IPS-15b (cell line): Measurements from ENCODE around the gene PLCH1.

Experiments used
- H3K27me3 ChIP-seq: one replicate; pipeline ENCODE4 v1.6.1; 2013; ENCODE audit warnings: low read length; ENCODE audit not compliant: control insufficient read depth, insufficient read depth
- H3K36me3 ChIP-seq: one replicate; pipeline ENCODE4 v1.6.1; 2013; ENCODE audit warnings: low read length; ENCODE audit not compliant: control insufficient read depth, insufficient read depth
- H3K4me1 ChIP-seq: one replicate; pipeline ENCODE4 v1.6.1; 2013; ENCODE audit warnings: mild to moderate bottlenecking, low read length; ENCODE audit not compliant: control insufficient read depth, insufficient read depth
- H3K4me3 ChIP-seq: one replicate; pipeline ENCODE4 v1.5.1; 2013; ENCODE audit warnings: low read depth, low read length
- H3K9ac ChIP-seq: one replicate; pipeline ENCODE4 v1.6.1; 2013; ENCODE audit warnings: low read depth, mild to moderate bottlenecking, low read length
- H3K9me3 ChIP-seq: one replicate; pipeline ENCODE4 v1.6.1; 2013; ENCODE audit warnings: mild to moderate bottlenecking, low read length; ENCODE audit not compliant: control insufficient read depth, insufficient read depth

Gene PLCH1

DNA sequence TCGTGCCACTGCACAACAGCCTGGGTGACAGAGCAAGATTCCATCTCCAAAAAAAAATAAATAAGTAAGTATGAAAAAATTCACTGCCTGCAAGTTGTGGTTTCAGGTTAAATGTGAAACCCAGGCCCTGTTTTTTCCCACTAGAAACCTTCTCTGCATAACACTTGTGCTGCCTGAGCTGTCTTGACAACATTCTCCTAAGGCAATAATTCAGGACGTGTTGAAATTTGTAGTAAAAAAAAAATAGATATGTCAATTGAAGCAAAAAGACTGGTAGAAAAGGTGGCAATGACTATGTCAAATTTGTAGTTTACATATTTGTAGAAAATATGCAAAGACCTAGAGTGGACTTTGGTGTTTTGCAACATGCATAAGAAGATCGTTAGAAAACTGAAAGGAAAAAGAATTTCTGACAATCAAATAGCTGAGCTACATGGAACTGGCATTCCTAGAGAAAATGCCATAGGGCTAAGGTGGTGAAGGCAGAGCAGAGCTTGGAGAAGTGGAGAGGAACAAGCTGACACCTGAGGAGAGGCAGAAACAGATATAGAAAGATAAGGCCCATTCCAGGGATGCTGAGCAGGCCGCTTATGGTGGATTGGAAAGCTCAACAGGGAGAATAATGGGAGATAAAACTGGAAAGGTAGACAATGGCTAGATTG, 150.2 kb downstream of the PLCH1 start:
- no peaks in the 10 kb centered on the region for H3K4me1 ChIP-seq
- H3K9ac ChIP-seq = no peak overlapping the region
- no peak overlapping the region for H3K4me3 ChIP-seq
- no peaks in the 10 kb centered on the region for H3K9me3 ChIP-seq
- H3K27me3 ChIP-seq = no peaks in the 10 kb centered on the region
- H3K36me3 ChIP-seq = no peaks in the 10 kb centered on the region

DNA sequence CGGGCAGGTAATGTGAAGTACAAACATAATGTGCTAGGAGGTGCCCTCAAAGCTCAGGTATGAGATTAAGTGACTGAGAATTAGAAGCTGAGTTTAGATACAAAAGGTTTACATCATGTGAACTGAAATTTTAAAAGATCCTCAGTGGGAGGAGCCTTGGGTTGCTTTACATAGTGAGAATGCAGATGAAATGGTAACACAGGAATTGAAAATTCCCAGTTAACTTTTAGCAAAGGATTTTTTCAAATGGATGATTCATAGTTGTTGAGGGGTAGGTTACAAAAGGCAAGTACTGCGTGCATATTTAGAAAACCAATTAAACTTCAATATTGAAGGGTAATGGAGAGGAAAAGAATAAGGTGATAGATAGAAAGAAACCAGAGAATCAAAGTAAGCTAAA, 157.3 kb downstream of the PLCH1 start:
- H3K4me3 ChIP-seq = no peak overlapping the region
- H3K9ac ChIP-seq = no peak overlapping the region
- H3K27me3 ChIP-seq = no peaks in the 10 kb centered on the region
- no peaks in the 10 kb centered on the region for H3K4me1 ChIP-seq
- H3K36me3 ChIP-seq = no peaks in the 10 kb centered on the region
- H3K9me3 ChIP-seq = no peaks in the 10 kb centered on the region

- Histone ChIP-seq H3K27me3 (no peaks in the 10 kb centered on the region), H3K4me3 (no peak overlapping the region), H3K36me3 (no peaks in the 10 kb centered on the region)
Observed at GRCh38 chr3:155585384-155585783, 159.5 kb downstream of the PLCH1 start.

GRCh38 chr3:155581579-155581978, 163.3 kb downstream of the PLCH1 start:
- H3K9me3 ChIP-seq = no peaks in the 10 kb centered on the region
- no peaks in the 10 kb centered on the region for H3K36me3 ChIP-seq
- H3K9ac ChIP-seq = no peak overlapping the region
- no peaks in the 10 kb centered on the region for H3K27me3 ChIP-seq
- H3K4me1 ChIP-seq = no peaks in the 10 kb centered on the region
- no peak overlapping the region for H3K4me3 ChIP-seq

More at GRCh38 chr3:155585384-155585783, 159.5 kb downstream of the PLCH1 start:
- Histone ChIP-seq H3K4me1 (no peaks in the 10 kb centered on the region), H3K9ac (no peak overlapping the region), H3K9me3 (no peaks in the 10 kb centered on the region)

- no peaks in the 10 kb centered on the region for H3K9me3 ChIP-seq
- no peaks in the 10 kb centered on the region for H3K4me1 ChIP-seq
- no peak overlapping the region for H3K9ac ChIP-seq
- no peaks in the 10 kb centered on the region for H3K27me3 ChIP-seq
- H3K4me3 ChIP-seq = no peak overlapping the region
- H3K36me3 ChIP-seq = no peaks in the 10 kb centered on the region
Observed at GRCh38 chr3:155572085-155572484, 172.8 kb downstream of the PLCH1 start.

DNA sequence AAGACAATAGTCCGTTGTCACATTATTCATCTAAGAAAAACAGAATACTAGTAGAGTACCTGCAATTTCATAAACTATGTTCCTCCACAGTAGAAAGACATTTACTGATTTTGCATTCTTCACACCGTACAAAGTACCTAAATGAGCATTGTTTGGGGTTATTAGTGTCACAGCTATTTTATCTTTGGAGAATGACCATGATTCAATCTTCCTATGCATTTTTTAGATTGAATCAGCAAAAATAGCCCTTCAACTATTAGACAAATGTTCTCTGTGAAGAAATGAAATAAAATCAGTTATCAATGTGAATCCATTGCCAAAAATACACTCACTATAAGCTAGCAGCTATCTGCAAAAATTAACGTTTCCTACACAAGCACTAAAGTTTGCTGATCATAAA, 176.6 kb downstream of the PLCH1 start:
- Histone ChIP-seq H3K36me3 (no peaks in the 10 kb centered on the region), H3K4me1 (no peaks in the 10 kb centered on the region), H3K27me3 (no peaks in the 10 kb centered on the region), H3K9ac (no peak overlapping the region), H3K9me3 (no peaks in the 10 kb centered on the region), H3K4me3 (no peak overlapping the region)

DNA sequence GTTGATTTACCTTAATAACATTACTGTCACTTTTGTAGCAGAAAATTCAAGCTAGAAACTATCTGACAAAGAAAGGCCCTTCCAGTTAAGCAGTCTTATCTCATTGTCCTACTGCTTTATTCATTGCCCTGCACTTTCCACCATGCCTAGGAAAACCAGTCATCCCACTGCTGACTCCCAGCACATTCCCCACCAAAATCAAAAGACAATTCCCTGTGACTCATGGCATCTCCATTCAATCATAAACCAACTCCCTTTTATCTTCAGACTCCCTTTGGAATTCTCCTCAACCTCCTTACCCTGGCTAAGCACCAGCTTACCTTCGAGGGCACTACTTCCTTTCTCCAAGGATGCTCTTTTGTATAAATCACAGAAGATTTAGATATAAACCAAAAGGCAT, 184.3 kb downstream of the PLCH1 start:
- Histone ChIP-seq H3K4me1 (no peaks in the 10 kb centered on the region), H3K9ac (no peak overlapping the region), H3K9me3 (no peaks in the 10 kb centered on the region), H3K27me3 (no peaks in the 10 kb centered on the region), H3K36me3 (no peaks in the 10 kb centered on the region), H3K4me3 (no peak overlapping the region)

DNA sequence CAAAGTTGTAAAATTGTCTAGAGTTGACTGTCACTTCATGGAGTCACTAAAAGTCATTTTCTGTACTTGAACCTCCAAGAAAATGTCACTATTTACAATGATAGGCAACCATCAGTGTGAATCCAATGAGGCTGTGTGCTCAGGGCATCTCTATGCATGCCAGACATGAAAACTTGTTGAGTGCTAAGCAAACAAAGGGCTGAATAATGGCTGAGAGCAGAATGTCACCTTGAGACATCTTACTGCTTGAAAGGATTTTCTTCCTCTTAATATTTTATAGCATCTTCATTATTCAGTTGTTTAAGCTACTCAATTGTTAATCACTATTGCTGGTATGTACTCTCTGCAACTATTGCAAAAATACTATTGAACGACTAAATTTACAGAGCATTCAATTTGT, 184.7 kb downstream of the PLCH1 start:
- H3K4me1 ChIP-seq = no peaks in the 10 kb centered on the region
- no peaks in the 10 kb centered on the region for H3K9me3 ChIP-seq
- no peaks in the 10 kb centered on the region for H3K27me3 ChIP-seq
- no peak overlapping the region for H3K9ac ChIP-seq
- no peak overlapping the region for H3K4me3 ChIP-seq
- no peaks in the 10 kb centered on the region for H3K36me3 ChIP-seq

DNA sequence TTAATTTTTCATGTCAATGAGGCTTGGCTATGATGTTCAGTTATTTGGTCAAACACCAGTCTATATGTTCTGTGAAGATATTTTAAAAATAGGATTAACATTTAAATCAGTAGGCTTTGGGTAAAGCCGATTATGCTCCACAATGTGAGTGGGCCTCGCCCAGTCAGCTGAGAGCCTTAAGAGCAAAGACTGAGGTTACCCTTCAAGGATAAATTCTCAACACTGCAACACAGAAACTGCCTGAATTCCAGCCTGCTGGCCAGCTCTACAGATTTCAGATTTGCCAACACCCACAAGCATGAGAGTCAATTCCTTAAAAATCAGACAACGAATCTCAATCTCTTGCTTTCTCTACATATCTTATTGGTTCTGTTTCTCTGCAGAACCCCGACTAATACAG, 188.3 kb downstream of the PLCH1 start:
- no peaks in the 10 kb centered on the region for H3K36me3 ChIP-seq

DNA sequence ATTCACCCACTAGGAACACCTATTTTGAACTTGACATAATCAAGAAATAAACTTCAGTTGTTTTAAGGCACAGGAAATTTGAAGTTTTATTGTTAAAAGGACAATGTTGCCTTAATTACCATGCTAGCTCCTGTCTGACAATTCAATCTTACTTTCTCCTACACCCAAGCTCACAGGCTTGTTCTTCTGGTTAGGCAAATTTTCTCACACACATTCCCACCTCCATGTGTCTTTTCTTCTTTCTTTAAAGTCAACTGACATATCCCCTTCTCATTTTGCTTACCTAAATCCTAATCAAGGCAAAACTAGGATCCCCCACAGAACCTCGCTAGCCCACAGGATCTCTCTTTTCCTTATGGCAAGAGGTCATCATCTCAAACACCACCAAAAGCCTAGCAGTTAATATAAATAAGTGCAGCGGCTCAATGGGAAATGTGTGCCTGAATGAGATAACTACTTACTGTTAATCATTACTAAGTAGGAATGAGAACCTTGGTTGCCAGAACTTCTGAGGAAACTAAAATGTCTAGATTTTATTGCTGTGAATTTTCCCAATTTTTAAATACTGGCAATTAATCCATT, 189.3 kb downstream of the PLCH1 start:
- no peaks in the 10 kb centered on the region for H3K4me1 ChIP-seq
- H3K27me3 ChIP-seq = no peaks in the 10 kb centered on the region
- no peaks in the 10 kb centered on the region for H3K36me3 ChIP-seq
- H3K4me3 ChIP-seq = no peak overlapping the region
- no peaks in the 10 kb centered on the region for H3K9me3 ChIP-seq
- no peak overlapping the region for H3K9ac ChIP-seq

More for the DNA sequence above, 188.3 kb downstream of the PLCH1 start:
- Histone ChIP-seq H3K9me3 (no peaks in the 10 kb centered on the region), H3K4me3 (no peak overlapping the region), H3K27me3 (no peaks in the 10 kb centered on the region), H3K9ac (no peak overlapping the region), H3K4me1 (no peaks in the 10 kb centered on the region)

DNA sequence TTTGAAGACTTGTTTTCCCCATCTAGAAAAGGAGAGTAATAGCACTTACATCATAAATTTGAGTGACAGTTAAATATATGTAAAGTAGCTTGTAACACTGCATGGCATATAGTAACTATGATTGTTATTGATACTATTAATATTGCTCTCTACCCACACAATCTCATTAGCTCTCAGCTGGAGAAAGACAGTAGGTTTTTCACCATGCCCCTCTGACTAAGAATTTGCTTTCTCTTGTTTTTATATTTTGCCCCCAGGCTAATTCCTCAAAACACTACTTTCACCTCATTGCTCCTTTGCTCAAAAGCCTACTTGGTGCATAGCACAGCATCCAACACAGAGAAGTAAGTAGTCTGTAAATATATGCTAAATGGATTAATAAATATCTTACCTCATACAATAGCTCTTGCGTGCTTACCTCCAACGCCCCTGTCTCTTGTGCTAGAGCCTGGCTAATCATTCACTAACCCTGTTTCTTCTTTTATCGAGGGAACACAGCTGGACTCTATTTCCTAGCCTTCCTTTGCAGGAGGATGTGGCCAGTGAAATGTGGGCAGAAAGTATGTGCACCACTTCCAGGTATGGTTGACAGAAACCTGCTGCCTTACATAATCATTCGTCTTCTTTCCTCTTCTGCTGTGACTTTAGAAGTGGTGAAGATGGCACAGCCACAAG, 190.0 kb downstream of the PLCH1 start:
- no peaks in the 10 kb centered on the region for H3K9me3 ChIP-seq
- no peaks in the 10 kb centered on the region for H3K4me1 ChIP-seq
- H3K27me3 ChIP-seq = no peaks in the 10 kb centered on the region
- H3K4me3 ChIP-seq = no peak overlapping the region
- H3K9ac ChIP-seq = no peak overlapping the region
- H3K36me3 ChIP-seq = no peaks in the 10 kb centered on the region

DNA sequence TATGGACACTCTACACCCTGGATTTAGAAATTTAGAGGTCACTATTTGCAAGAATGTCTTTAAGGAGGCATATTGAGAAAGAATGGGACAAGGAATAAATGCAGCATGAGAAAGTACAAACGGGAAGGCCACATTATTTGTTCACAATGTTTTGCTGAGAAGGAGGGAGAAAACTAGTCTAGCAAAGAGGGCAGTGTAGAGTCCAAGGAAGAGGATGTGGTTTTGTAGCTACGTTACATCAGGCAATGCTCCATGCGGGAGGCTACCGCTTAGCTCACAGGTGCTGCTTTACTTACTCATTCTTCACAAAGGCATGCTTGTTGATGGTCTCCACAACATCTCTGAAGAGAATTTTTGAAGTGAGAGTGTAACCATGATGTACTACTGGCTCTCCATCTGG, 191.1 kb downstream of the PLCH1 start:
- Histone ChIP-seq H3K36me3 (no peaks in the 10 kb centered on the region), H3K9me3 (no peaks in the 10 kb centered on the region), H3K4me3 (no peak overlapping the region), H3K9ac (no peak overlapping the region), H3K4me1 (no peaks in the 10 kb centered on the region), H3K27me3 (no peaks in the 10 kb centered on the region)
